ENCODE measurements around the gene PACRG.

PACRG gene

DNA sequence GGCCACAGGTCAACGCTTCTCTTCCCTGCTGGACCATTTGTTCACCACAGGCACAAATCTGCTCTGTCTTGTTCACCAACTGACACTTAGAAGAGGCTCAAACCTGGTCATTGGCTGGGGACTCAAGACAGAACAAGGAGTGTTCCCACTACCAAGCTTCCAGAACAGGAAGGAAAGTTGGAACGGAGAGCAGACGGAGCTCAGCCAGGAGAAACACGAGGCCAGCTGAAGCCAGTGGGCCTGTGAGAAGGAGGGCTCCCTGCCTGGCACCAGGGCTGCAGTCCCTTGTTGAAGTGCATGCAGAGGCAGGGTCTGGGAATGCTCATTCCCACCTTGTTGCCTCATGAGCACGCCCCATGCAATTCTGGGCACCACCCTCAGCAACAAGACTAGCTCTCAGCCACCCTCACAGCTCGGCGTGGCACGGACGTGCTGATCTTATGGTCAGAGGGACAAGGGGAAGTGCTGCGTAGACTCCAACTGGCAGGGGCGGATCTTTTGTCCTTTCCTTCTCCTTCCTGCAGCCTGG, 450.2 kb downstream of the PACRG start:
- no peak for DNase-seq (ENCODE audit: low read depth)

DNA sequence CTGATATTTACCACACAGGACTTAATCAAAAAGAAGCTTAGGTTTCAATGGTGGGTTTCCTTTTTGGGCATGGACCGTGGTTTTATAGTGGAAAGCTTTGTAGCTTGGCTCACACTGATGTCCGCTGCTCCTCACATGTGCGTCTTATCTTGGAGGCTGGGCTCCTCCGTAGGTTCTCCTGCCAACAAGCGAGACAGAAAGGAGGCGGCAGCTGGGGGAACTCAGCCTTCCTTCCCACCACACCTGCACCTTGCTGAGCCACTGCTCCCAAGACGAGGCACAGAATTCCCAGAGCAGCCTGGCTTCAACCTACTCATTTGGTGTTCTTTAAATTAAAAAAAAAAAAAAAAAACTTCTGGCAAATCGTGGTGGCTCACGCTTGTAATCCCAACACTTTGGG, 451.3 kb downstream of the PACRG start:
- DNase-seq (ENCODE audit: low read depth): no peak

DNA sequence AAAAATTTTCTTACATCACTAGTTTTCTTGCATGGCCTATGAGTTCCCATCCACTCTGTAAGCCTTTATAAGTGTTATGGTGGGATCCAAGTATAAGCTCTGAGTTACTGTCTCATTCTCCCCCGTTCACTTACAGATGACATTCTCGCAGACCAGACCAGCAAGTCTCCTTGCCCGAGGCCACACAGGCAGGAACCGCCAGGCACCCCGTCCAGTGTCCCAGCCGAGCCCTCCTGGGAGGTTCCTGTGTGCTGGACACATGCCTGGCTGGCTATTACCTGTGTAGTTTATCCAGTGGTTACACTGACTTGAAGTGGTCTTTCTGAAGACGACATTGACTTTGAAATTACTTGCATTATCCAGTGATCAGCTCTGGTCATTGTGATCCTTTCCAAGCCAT, 451.9 kb downstream of the PACRG start:
- no peak for DNase-seq (ENCODE audit: low read depth)

DNA sequence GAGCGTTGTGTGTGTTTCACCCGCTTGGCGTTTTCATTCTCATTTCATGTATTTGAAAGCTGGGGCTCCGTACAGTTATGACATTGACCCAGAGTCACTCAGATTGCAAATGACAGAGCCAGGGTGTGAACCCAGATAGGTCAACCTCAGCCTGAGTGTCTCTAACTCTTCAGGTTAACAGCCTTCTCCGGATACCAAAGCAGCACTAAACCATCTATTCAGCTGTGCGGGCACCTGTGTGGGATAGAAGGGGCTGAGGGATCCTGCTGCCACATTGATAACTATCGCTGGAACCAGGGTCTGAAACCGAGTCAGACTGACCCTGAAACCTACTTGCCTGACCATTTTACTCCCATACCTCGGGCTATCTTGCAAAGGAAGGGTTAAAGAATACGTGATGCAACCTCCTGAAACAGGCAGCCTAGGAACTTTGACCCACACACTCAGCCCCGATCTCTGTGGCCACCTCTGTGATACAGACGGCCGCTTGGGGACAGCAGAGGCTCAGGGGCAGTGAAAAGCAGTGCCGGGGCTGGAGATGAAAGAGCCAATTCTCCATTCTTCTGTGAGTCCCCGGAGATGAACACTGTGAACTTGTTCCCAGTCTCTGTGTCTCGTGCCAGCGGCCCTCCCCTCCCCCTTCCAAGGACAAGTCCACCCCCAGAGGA, 453.2 kb downstream of the PACRG start:
- DNase-seq (ENCODE audit: low read depth): no peak

DNA sequence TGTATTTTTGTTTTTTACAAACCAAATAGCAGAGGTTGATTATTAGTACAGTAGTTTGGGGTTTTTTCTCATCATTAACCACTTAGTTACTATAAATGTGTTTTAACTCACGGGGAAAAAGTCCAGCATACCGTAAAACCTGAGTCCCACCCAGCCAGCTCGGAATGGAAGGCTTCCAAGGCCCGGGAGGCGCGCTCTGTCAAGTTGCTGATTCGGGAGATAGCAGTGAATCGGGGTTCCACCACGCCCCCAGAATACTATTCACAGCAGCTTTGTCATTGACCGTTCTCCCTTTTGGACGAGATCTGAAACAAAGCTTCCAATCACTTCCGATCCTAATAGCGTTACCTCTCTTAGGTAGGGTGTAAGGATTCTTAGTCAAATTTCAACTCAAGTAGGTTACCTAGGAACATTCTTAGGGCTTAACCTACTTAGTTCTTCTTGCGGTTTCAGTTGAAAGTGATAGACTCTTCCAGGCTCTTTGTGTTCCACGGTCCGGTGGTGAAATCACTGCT, 453.9 kb downstream of the PACRG start:
- DNase-seq (ENCODE audit: low read depth): no peak

GRCh38 chr6:163182696-163183095, 454.9 kb downstream of the PACRG start:
- no peak for DNase-seq (ENCODE audit: low read depth)

GRCh38 chr6:163183806-163184205, 456.0 kb downstream of the PACRG start:
- no peak for DNase-seq (ENCODE audit: low read depth)

DNA sequence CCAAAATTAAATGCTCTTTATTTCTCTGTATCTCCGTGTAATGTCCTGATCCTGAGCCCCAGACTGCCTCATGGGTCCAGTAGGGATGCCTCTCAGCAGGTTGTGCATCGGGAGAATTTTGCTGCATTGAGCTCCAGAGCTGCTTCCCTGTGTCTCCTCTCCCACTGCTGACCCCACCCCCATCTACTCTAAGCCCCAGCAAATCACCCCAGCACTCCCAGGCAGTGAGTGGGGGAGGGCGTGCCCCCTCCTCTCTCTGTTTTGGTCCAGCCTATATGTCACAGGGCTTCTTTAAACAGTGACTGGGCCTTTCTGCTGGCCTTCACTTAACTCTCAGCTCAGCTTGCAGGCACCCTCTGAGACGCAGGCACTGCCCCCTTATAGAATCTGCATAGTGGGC, 458.0 kb downstream of the PACRG start:
- no peak for DNase-seq (ENCODE audit: low read depth)

GRCh38 chr6:163186527-163186926, 458.8 kb downstream of the PACRG start:
- no peak for DNase-seq (ENCODE audit: low read depth)

GRCh38 chr6:163187201-163187600, 459.4 kb downstream of the PACRG start:
- no peak for DNase-seq (ENCODE audit: low read depth)

DNA sequence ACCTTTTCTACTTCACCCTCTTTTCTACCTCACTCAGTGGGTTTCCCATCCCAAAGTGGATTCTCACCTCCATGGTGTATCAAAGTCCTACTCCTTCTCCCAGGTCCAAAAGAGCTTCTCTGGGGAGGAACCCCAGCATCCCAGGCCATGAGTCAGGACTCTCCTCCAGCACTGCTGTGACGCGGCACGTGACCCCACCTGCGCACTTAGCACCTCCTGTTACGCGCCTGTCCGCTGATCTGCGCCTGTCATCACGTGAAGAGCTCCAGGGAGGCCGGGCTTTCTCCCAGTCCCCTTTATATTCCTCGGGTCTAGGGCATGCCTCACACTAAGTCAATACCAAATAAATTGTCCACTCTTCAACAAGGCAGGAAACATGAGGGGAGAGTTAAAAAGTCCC, 459.8 kb downstream of the PACRG start:
- DNase-seq (ENCODE audit: low read depth): no peak

GRCh38 chr6:163188746-163189145, 461.0 kb downstream of the PACRG start:
- DNase-seq (ENCODE audit: low read depth): no peak

DNA sequence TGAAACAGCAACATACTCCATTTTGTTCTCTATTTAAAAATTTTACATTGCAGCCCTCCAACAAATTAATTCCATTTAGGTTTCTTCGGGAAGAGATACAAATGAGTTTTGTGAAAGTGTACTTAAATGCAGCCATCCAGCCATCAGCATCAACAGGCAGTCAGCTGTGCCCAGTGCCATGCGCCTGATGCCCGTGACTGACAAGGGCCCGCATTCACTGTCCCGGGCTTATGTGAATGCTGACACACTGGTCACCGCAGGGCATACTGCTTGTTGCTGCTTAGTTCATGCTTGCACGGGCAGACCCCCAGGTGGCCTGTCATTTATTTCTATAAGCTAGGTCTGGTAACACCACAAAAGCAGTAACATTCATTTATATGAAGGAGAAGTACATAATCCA, 461.8 kb downstream of the PACRG start:
- DNase-seq (ENCODE audit: low read depth): no peak

DNA sequence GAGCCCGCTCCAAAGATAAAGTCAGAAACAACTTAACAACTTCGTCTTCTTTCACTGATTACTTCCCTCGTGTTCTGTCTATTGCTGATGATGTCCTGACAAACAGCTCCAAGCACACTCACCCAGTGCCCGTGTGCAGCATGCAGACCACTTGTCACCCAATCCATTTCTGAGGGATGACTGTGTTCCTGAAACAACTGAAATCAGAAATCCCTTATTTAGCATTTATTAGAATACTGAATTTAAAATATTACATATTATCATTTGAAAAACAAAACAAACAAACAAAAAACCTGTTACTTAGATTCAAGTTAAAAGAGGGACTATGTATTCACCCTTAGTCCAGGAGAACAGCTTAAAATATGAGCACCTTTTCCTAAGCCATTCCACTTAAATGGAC, 463.0 kb downstream of the PACRG start:
- no peak for DNase-seq (ENCODE audit: low read depth)

GRCh38 chr6:163191704-163192537, 464.1 kb downstream of the PACRG start:
- DNase-seq (ENCODE audit: low read depth): no peak

GRCh38 chr6:163192591-163192990, 464.8 kb downstream of the PACRG start:
- no peak for DNase-seq (ENCODE audit: low read depth)

- no peak for DNase-seq (ENCODE audit: low read depth)
These were observed 465.6 kb downstream of the PACRG start for GRCh38 chr6:163193326-163193725.

DNA sequence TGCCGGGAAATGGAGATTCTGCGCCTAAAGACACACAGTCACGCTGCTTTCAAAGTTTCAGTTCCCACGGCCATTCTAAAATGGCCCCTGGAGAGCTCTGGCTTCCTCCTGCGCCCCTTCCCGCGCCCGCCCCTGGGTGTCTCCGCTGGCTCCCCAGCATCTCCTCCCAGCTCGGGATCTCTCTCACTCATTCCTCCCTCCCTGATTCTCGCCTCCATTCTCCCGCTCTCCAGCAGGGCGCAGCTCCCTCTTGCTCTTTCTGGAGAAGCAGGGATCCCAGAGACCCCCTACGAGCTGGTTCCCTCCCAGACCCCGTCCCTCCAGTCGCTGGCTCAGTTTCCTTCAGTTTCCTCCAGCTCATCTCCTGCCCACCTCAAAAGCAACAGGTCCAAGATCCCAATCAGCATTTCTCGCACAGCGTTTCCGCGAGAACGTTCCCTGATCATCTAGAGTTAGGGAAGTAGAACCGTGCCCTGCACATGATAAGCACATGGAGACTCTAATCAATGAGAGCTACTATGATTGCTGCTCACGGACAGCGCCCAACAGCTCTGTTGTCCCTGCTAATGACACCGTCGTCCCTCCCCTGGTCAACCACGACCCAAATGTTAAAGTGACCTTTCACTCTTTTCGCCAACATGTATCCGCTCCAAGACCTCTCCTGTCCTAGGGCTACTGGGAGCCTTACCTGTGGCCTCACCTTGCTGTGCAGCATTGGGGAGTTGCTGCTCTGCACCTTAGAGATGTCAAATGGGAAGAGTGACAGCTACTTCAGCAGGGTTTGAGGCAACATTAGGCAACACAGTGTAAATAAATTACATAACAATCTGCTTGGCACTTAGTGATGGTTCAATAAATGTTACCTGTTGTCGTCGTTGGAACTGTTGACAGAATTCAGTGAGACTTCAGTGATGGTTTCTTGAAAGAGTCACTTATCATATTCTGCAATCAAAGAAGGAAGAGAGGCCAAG, 468.2 kb downstream of the PACRG start:
- DNase-seq (ENCODE audit: low read depth): no peak

DNA sequence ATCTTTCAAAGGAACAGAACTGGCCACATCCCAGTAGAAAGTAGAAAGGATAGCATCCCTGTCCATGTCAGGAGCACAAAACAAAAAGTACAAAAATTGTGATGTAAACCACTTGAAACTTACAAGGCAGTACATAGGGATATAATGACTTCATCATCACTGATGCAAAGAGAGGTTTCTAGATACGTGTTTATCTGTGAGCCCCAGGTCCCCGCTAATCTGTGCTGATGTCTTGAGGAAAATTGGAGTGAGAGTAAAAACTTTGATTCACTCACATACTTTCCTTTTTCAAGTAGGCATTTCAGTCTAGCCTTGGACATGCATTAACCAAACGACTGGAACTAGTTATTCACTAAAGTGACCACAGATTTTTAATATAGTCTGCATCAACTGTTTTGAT, 470.1 kb downstream of the PACRG start:
- DNase-seq (ENCODE audit: low read depth): no peak

GRCh38 chr6:163198396-163198795, 470.6 kb downstream of the PACRG start:
- DNase-seq (ENCODE audit: low read depth): no peak

DNA sequence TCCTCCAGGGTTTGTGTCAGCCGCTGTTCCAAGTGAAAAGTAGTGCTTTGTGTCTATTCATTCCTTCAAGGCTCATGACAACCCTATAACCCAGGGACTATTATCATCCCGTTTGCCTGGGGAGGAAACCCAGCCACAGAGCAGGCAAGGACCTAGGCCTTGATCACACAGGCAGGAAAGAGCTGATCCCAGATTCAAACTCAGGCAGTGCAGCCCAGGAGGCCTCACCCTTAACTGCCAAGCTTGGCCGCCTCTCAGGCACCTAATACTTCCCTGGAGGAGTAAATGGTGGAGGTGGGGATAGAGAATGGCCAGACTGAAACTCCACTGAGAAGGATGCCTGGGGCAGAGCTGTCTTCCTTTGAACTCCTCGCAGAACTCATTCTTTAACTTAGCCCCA, 471.6 kb downstream of the PACRG start:
- no peak for DNase-seq (ENCODE audit: low read depth)

DNA sequence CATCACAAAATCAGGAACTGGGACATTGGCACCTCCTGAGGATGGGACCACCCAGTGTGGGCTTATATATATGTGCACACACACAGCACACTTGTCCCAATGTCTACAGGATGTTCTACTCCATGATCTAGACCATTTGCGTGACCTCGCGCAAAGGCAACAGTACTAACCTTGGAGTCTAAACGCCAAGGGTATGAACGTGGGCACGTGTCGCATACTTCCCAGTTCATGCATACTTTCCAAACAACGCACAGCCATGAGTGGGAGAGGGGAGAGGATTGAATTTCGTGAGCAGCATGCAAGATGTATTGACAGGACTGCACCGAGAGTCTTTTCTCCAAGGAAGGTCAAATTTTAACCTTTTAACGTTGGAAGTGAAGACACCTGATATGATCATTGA, 472.5 kb downstream of the PACRG start:
- DNase-seq (ENCODE audit: low read depth): no peak
